RWPE2 (cell line): ENCODE results near the gene GTF2IRD1.
"Not testable (repeated sequence)": the region's sequence is repeated elsewhere in the genome, so short reads cannot be mapped to it uniquely, and the experiment has no call there.

Experiments
- ATAC-seq: fragments of 200-7000 bp; cut with Tn5 transposase; 3 replicates; pipeline ENCODE4 v1.9.1; 2021; ENCODE audit warnings: low read depth
- DNase-seq: peaks from one replicate; pipeline ENCODE4 v3.0.0-alpha.2; 2020; ENCODE audit warnings: low spot score
- H3K27ac ChIP-seq: fragments of 450-650 bp; 2 replicates; pipeline ENCODE4 v1.5.1; 2017; ENCODE audit warnings: mild to moderate bottlenecking; ENCODE audit not compliant: poor library complexity, severe bottlenecking
- H3K27me3 ChIP-seq: fragments of 250-450 bp; sonication (Bioruptor Pico); 2 replicates; pipeline ENCODE4 v1.5.1; 2021; ENCODE audit warnings: mild to moderate bottlenecking, moderate library complexity; ENCODE audit not compliant: insufficient read depth, poor library complexity, severe bottlenecking
- H3K36me3 ChIP-seq: fragments of 250-450 bp; sonication (Bioruptor Pico); 2 replicates; pipeline ENCODE4 v1.5.1; 2020; ENCODE audit warnings: low read depth, mild to moderate bottlenecking, moderate library complexity
- H3K4me1 ChIP-seq: fragments of 250-450 bp; sonication (Bioruptor Pico); 2 replicates; pipeline ENCODE4 v1.5.1; 2021; ENCODE audit warnings: mild to moderate bottlenecking, moderate library complexity; ENCODE audit not compliant: insufficient read depth, poor library complexity, severe bottlenecking
- H3K4me3 ChIP-seq: fragments of 250-450 bp; sonication (Bioruptor Pico); 2 replicates; pipeline ENCODE4 v1.5.1; 2021; ENCODE audit warnings: mild to moderate bottlenecking, moderate library complexity; ENCODE audit not compliant: severe bottlenecking
- H3K9me3 ChIP-seq: fragments of 250-450 bp; sonication (Bioruptor Pico); 2 replicates; pipeline ENCODE4 v1.5.1; 2021; ENCODE audit warnings: mild to moderate bottlenecking, moderate library complexity; ENCODE audit not compliant: severe bottlenecking
- TF ChIP-seq, protein P1 (sequence below): fragments of 450-650 bp; IDR thresholded peaks from one replicate; pipeline ENCODE4 v1.5.1; 2017; ENCODE audit warnings: mild to moderate bottlenecking, moderate library complexity; ENCODE audit not compliant: poor library complexity, severe bottlenecking

Gene GTF2IRD1

DNA sequence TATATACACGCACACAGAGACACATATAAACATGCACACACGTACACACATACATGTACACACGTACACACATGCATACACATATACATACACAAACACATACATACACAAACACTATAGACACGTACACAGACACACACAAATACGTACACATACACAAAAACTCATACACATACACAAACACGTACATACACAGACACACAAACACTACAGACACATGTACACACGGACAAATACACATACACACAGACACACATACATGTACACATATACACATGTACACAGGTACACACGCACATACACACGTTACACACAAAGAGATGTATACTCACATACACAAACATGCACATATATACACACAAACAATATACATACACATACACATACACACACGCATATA, 35.2 kb upstream of the GTF2IRD1 start:
- Histone ChIP-seq H3K36me3 (no peaks in the 10 kb centered on the region), H3K4me3 (no peak overlapping the region), H3K27ac (no peak overlapping the region), H3K9me3 (no peaks in the 10 kb centered on the region), H3K27me3 (no peaks in the 10 kb centered on the region), H3K4me1 (no peaks in the 10 kb centered on the region)
- ATAC-seq: no peak
- TF ChIP-seq, protein P1, sequence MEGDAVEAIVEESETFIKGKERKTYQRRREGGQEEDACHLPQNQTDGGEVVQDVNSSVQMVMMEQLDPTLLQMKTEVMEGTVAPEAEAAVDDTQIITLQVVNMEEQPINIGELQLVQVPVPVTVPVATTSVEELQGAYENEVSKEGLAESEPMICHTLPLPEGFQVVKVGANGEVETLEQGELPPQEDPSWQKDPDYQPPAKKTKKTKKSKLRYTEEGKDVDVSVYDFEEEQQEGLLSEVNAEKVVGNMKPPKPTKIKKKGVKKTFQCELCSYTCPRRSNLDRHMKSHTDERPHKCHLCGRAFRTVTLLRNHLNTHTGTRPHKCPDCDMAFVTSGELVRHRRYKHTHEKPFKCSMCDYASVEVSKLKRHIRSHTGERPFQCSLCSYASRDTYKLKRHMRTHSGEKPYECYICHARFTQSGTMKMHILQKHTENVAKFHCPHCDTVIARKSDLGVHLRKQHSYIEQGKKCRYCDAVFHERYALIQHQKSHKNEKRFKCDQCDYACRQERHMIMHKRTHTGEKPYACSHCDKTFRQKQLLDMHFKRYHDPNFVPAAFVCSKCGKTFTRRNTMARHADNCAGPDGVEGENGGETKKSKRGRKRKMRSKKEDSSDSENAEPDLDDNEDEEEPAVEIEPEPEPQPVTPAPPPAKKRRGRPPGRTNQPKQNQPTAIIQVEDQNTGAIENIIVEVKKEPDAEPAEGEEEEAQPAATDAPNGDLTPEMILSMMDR: no peak
- no peak for DNase-seq

DNA sequence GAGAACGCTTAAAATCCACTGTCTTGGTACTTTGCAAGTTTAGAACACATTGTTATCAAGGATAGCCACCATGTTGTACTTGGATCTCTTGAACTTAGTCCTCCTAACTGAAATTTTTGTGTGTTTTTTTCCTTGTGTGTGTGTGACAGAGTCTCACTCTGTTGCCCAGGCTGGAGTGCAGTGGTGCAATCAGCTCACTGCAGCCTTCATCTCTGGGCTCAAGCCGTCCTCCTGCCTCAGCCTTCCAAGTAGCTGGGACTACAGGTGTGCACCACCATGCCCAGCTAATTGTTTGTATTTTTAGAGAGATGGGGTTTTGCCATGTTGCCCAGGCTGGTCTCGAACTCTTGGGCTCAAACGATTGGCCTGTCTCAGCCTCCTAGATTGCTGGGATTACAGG, 34.5 kb upstream of the GTF2IRD1 start:
- not testable (repeated sequence) for H3K4me1 ChIP-seq, H3K27ac ChIP-seq, ATAC-seq, H3K9me3 ChIP-seq, DNase-seq, H3K4me3 ChIP-seq, H3K36me3 ChIP-seq, H3K27me3 ChIP-seq

- no peak overlapping the region for H3K4me3 ChIP-seq
- TF ChIP-seq, protein P1: no peak
- no peak for ATAC-seq
- no peaks in the 10 kb centered on the region for H3K27me3 ChIP-seq
- no peak overlapping the region for H3K27ac ChIP-seq
- DNase-seq: no peak
- no peaks in the 10 kb centered on the region for H3K9me3 ChIP-seq
- no peaks in the 10 kb centered on the region for H3K36me3 ChIP-seq
- no peaks in the 10 kb centered on the region for H3K4me1 ChIP-seq
Measured at GRCh38 chr7:74420006-74420405, 33.7 kb upstream of the GTF2IRD1 start.

DNA sequence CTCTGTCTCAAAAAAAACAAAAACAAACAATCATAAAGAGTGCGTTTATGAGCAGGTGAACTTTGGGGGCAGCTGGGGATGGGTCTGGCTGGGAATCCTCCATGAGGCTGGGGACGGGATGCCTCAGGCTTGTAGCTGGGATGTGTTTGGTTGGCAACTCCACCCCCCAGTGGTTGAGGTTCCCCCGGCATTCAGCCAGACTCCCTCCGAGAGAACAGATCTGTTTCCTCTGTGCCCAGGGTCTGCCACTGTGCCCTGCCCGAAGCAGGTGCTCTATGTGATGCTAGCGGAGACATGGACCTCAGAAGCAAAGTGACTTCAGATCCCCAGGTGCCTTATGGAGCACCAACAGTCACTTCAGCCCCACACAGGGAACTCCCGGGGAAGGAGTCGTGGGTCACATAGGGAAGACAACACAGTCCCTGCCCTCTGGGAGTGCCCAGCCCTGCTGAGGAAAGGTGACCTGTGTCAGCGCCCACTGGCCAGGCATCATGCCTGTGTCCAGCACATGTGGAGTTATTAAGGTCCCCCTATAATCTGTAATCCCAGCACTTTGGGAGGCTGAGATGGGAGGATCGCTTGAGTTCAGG, 29.3 kb upstream of the GTF2IRD1 start:
- H3K36me3 ChIP-seq: no peaks in the 10 kb centered on the region
- H3K27ac ChIP-seq: no peak overlapping the region
- H3K27me3 ChIP-seq: no peaks in the 10 kb centered on the region
- H3K9me3 ChIP-seq: no peaks in the 10 kb centered on the region
- TF ChIP-seq, protein P1: no peak
- no peak for ATAC-seq
- H3K4me1 ChIP-seq: no peaks in the 10 kb centered on the region
- H3K4me3 ChIP-seq: no peak overlapping the region
- no peak for DNase-seq

- no peaks in the 10 kb centered on the region for H3K9me3 ChIP-seq
- DNase-seq: no peak
- no peak overlapping the region for H3K4me3 ChIP-seq
- no peak overlapping the region for H3K27ac ChIP-seq
- H3K27me3 ChIP-seq: no peaks in the 10 kb centered on the region
- TF ChIP-seq, protein P1: no peak
- no peaks in the 10 kb centered on the region for H3K36me3 ChIP-seq
- no peaks in the 10 kb centered on the region for H3K4me1 ChIP-seq
- no peak for ATAC-seq
Measured at GRCh38 chr7:74428023-74428422, 25.7 kb upstream of the GTF2IRD1 start.
